HepG2 (cell line): Measurements from ENCODE around the gene HSF2BP. TPM values are rescaled to one million over a fixed set of nuclear protein-coding genes. Genes with fewer than 3 reads are reported as not detected.

Experiments
- ATAC-seq: fragments of 200-7000 bp; cut with Tn5 transposase; 3 replicates; pipeline ENCODE4 v1.9.1; 2020; ENCODE audit warnings: mild to moderate bottlenecking, moderate library complexity
- BruUV-seq: library from RNA; stranded (reverse); fragments of 400-500 nt; replicated peaks from 2 replicates; lab custom pipeline; 2021; lab: Mats Ljungman, UMichigan
- CTCF ChIA-PET: fragments of 300-600 bp; formaldehyde crosslinking; extraction: SDS; loops from one replicate; lab custom pipeline; 2021; ENCODE audit warnings: low total read pairs, inconsistent platforms, low intra/inter-chr PET ratio; lab: Yijun Ruan, JAX
- POLR2A ChIA-PET: fragments of 350-600 bp; sonication (Branson Sonifier 250); formaldehyde crosslinking; loops from one replicate; lab custom pipeline; 2020; ENCODE audit warnings: antibody characterized with exemption, inconsistent platforms; lab: Yijun Ruan, JAX
- DNase-seq: peaks from one replicate; pipeline ENCODE4 v3.0.0-alpha.2; 2015; ENCODE audit warnings: low spot score
- FAIRE-seq: peaks from 3 replicates; lab custom pipeline; 2011; peaks lifted over from hg19 to GRCh38; lab: Jason Lieb, UNC
- H2AFZ ChIP-seq: one replicate; pipeline ENCODE4 v1.6.1; 2011; ENCODE audit warnings: low read length, inconsistent platforms
- H3K27ac ChIP-seq: fragments of 300-600 bp; 3 replicates; pipeline ENCODE4 v1.8.0; 2011; ENCODE audit warnings: mixed run types, mild to moderate bottlenecking, mixed read lengths, low read length, inconsistent platforms; ENCODE audit not compliant: insufficient read depth; ENCODE audit errors: extremely low read length
- H3K27me3 ChIP-seq, 2 experiments: fragments of 200-600 bp in 1 of 2; 2 replicates in 1 of 2; 3 replicates in 1 of 2; pipeline versions ENCODE4 v1.6.0 to v1.8.0; 2011; ENCODE audit warnings: low read length in 2 of 2, mild to moderate bottlenecking in 2 of 2, moderate library complexity in 2 of 2, inconsistent platforms in 1 of 2; ENCODE audit not compliant: insufficient read depth in 2 of 2, control insufficient read depth in 1 of 2
- H3K36me3 ChIP-seq, 2 experiments: fragments of 200-600 bp in 1 of 2; replicated peaks in 1 of 2; 2 replicates in 1 of 2; 3 replicates in 1 of 2; pipeline versions ENCODE4 v1.5.1 to v1.8.0; 2011; ENCODE audit warnings: low read length in 2 of 2, inconsistent platforms in 1 of 2; ENCODE audit not compliant: insufficient read depth in 2 of 2, control insufficient read depth in 1 of 2
- H3K4me1 ChIP-seq: 2 replicates; pipeline ENCODE4 v1.5.1; 2012; ENCODE audit warnings: low read length, inconsistent platforms; ENCODE audit not compliant: insufficient read depth
- H3K4me2 ChIP-seq: 2 replicates; pipeline ENCODE4 v1.6.0; 2011; ENCODE audit warnings: low read depth, low read length, inconsistent platforms
- H3K4me3 ChIP-seq, 3 experiments: fragments of 200-600 bp in 1 of 3; sonication (generic), shearing (Covaris generic) in 1 of 3; replicated peaks in 1 of 3; 2 replicates each; pipeline ENCODE4 v1.5.1; 2011 to 2016; ENCODE audit warnings: low read length in 3 of 3, inconsistent platforms in 2 of 3, low read depth in 2 of 3, mild to moderate bottlenecking in 2 of 3, control low read depth in 1 of 3, mixed read lengths in 1 of 3; ENCODE audit not compliant: insufficient read depth in 1 of 3
- H3K79me2 ChIP-seq: one replicate; pipeline ENCODE4 v1.6.1; 2011; ENCODE audit warnings: low read length, inconsistent platforms; ENCODE audit not compliant: insufficient read depth
- H3K9ac ChIP-seq: 2 replicates; pipeline ENCODE4 v1.6.0; 2011; ENCODE audit warnings: mild to moderate bottlenecking, low read depth, low read length, inconsistent platforms; ENCODE audit not compliant: insufficient read depth
- H3K9me3 ChIP-seq: 2 replicates; pipeline ENCODE4 v1.5.1; 2012; ENCODE audit warnings: mild to moderate bottlenecking, low read length
- H4K20me1 ChIP-seq: 2 replicates; pipeline ENCODE4 v1.6.0; 2011; ENCODE audit warnings: inconsistent platforms, mild to moderate bottlenecking, low read length, moderate library complexity; ENCODE audit not compliant: insufficient read depth
- ARNT ChIP-seq: fragments of 450-650 bp; IDR thresholded peaks from 2 replicates; pipeline ENCODE4 v1.6.1; 2017
- ESRRA ChIP-seq: sonication (generic); formaldehyde crosslinking; IDR thresholded peaks from 2 replicates; pipeline ENCODE4 v1.5.1; 2020; ENCODE audit warnings: mild to moderate bottlenecking, low read depth, missing genetic modification reagents
- FOSL2 ChIP-seq: sonication (generic); formaldehyde crosslinking; IDR thresholded peaks from 2 replicates; pipeline ENCODE4 v1.4.0; 2020; ENCODE audit warnings: missing genetic modification reagents
- MXD4 ChIP-seq: IDR thresholded peaks from 2 replicates; pipeline ENCODE4 v1.6.1; 2016; ENCODE audit warnings: mild to moderate bottlenecking, missing biosample characterization, missing genetic modification reagents
- MYNN ChIP-seq: sonication (generic); formaldehyde crosslinking; IDR thresholded peaks from 2 replicates; pipeline ENCODE4 v1.4.0; 2020; ENCODE audit warnings: mild to moderate bottlenecking, low read depth, missing genetic modification reagents
- RARA ChIP-seq: IDR thresholded peaks from 2 replicates; pipeline ENCODE4 v1.6.1; 2016; ENCODE audit warnings: missing genetic modification reagents, missing compliant biosample characterization
- SIX1 ChIP-seq: sonication (generic); formaldehyde crosslinking; IDR thresholded peaks from 2 replicates; pipeline ENCODE4 v1.4.0; 2020; ENCODE audit warnings: missing genetic modification reagents, borderline replicate concordance
- TRIM22 ChIP-seq: fragments of 450-650 bp; IDR thresholded peaks from 2 replicates; pipeline ENCODE4 v1.6.1; 2017
- ZHX2 ChIP-seq, 2 experiments: sonication (generic) in 1 of 2; formaldehyde crosslinking in 1 of 2; IDR thresholded peaks; 2 replicates each; pipeline versions ENCODE4 v1.6.1 to v1.9.0; 2014 to 2022; ENCODE audit warnings: antibody characterized with exemption in 1 of 2, borderline replicate concordance in 1 of 2, inconsistent platforms in 1 of 2, low read depth in 1 of 2, missing genetic modification reagents in 1 of 2
- ZNF225 ChIP-seq: sonication (generic); formaldehyde crosslinking; IDR thresholded peaks from 2 replicates; pipeline ENCODE4 v1.4.0; 2020; ENCODE audit warnings: mild to moderate bottlenecking, missing genetic modification reagents
- ZNF512B ChIP-seq: sonication (generic); formaldehyde crosslinking; IDR thresholded peaks from 2 replicates; pipeline ENCODE4 v1.5.1; 2020; ENCODE audit warnings: missing genetic modification reagents, mild to moderate bottlenecking, borderline replicate concordance
- ZNF710 ChIP-seq: sonication (generic); formaldehyde crosslinking; IDR thresholded peaks from 2 replicates; pipeline ENCODE4 v1.5.0; 2020; ENCODE audit warnings: mild to moderate bottlenecking, missing genetic modification reagents, borderline replicate concordance
- ZNF850 ChIP-seq: sonication (generic); formaldehyde crosslinking; conservative IDR thresholded peaks from 2 replicates; pipeline ENCODE4 v1.9.0; 2021; ENCODE audit warnings: mild to moderate bottlenecking, missing genetic modification reagents
- WGBS: methylation state at CpG from one replicate; pipeline ENCODE4 v1.1.6; 2017; ENCODE audit warnings: low lambda C conversion rate; 5-methylcytosine and 5-hydroxymethylcytosine counted together
- in situ Hi-C: cut with HindIII; loops from 2 replicates; pipeline ENCODE4 v1.10.0; 2017; ENCODE audit warnings: low pct_unique_long_range_greater_than_20kb; ENCODE audit not compliant: extremely low pct_ligation_motif_present
- intact Hi-C: fragments of 100-400 bp; cut with micrococcal nuclease; formaldehyde crosslinking; loops from one replicate; pipeline ENCODE4 v1.10.0; 2022; ENCODE audit not compliant: unreplicated experiment
- polyA plus RNA-seq, 8 experiments: library from polyadenylated mRNA; depleted of rRNA in 3 of 8; stranded (reverse) in 7 of 8; unstranded in 1 of 8; fragments of >200 nt; fragmentation: Illumina TruSeq in 4 of 8; extraction: Trizol in 4 of 8; gene quantifications; 2 replicates each; pipeline versions ENCODE4 v1.2.1 to v1.2.3, GENCODE V29; 2011 to 2016; ENCODE audit warnings: low read depth in 4 of 8, missing spikeins in 1 of 8, mixed read lengths in 1 of 8; ENCODE audit not compliant: insufficient read depth in 1 of 8
- total RNA-seq, 5 experiments: library from RNA; depleted of rRNA; stranded (reverse); fragments of >200 nt; fragmentation: Illumina TruSeq; extraction: Trizol; gene quantifications; 2 replicates each; pipeline ENCODE4 v1.2.3, GENCODE V29; 2016; ENCODE audit warnings: low read depth in 1 of 5

Gene HSF2BP
- total and polyA plus RNA-seq, 2 of the 13 experiments (the other 11 are each of a cell fraction or from before 2014, with no cell fraction given) = 0.67 to 2.2 TPM

GRCh38 chr21:43643193-43643592 lies 16.1 kb downstream of the HSF2BP start:
- ATAC-seq = no peak
- no TSS peak for BruUV-seq
- TF ChIP-seq ZNF710 (CRISPR knock-in tag) (no peak), ZHX2 (IDR thresholded peaks at IDR 0.05; ENCODE audit: low read depth) (no peak), ZHX2 (CRISPR knock-in tag; IDR thresholded peaks at IDR 0.05; ENCODE audit: borderline replicate concordance) (no peak), ZNF850 (CRISPR knock-in tag) (no peak), ZNF225 (CRISPR knock-in tag) (no peak), ARNT (no peak), RARA (CRISPR knock-in tag) (no peak), TRIM22 (no peak), MYNN (CRISPR knock-in tag) (no peak), MXD4 (CRISPR knock-in tag) (no peak), ZNF512B (CRISPR knock-in tag) (no peak), FOSL2 (CRISPR knock-in tag) (no peak), ESRRA (no peak), SIX1 (CRISPR knock-in tag) (no peak)

More at GRCh38 chr21:43643193-43643592, 16.1 kb downstream of the HSF2BP start:
- Histone ChIP-seq H3K27me3 (no peaks in the 10 kb centered on the region), H3K4me1 (peaks cover 41% of the 10 kb centered on the region), H3K27ac (no peak overlapping the region), H3K9me3 (no peaks in the 10 kb centered on the region), H3K79me2 (no peaks in the 10 kb centered on the region), H3K36me3 (no peaks in the 10 kb centered on the region), H3K4me2 (no peak overlapping the region), H4K20me1 (no peaks in the 10 kb centered on the region), H3K4me3 (no peak overlapping the region), H3K9ac (no peak overlapping the region), H2AFZ (no peak overlapping the region)
- in situ Hi-C loops (no loop called here), intact Hi-C loops (no loop called here)
- 95% methylated on average over 4 of the region's 4 CpGs for WGBS
- ChIA-PET POLR2A (no interaction called here), CTCF (no interaction called here)
- FAIRE-seq (no peak), DNase-seq (no peak)
